GM23338 (cell line): ENCODE data around the gene CARD10.

Experiments
- EZH2phosphoT487 ChIP-seq: fragments of 200-600 bp; sonication (generic); IDR thresholded peaks from one replicate; pipeline ENCODE4 v1.8.1; 2018; ENCODE audit warnings: antibody characterized with exemption; ENCODE audit not compliant: unreplicated experiment
- TF ChIP-seq, protein P1 (sequence below), 2 experiments: fragments of 200-600 bp in 1 of 2; sonication (generic) in 1 of 2; conservative IDR thresholded peaks; 2 replicates each; pipeline versions ENCODE4 v1.5.1 to v1.6.1; 2016 to 2017; ENCODE audit warnings: antibody characterized with exemption in 2 of 2, low read depth in 2 of 2, mild to moderate bottlenecking in 2 of 2, moderate library complexity in 1 of 2
- TF ChIP-seq, protein P2 (sequence below): IDR thresholded peaks from one replicate; pipeline ENCODE4 v1.6.1; 2018; ENCODE audit warnings: antibody characterized with exemption; ENCODE audit not compliant: unreplicated experiment
- TF ChIP-seq, protein P3 (sequence below): IDR thresholded peaks from 2 replicates; pipeline ENCODE4 v1.6.1; 2016; ENCODE audit warnings: antibody characterized with exemption

DNA sequence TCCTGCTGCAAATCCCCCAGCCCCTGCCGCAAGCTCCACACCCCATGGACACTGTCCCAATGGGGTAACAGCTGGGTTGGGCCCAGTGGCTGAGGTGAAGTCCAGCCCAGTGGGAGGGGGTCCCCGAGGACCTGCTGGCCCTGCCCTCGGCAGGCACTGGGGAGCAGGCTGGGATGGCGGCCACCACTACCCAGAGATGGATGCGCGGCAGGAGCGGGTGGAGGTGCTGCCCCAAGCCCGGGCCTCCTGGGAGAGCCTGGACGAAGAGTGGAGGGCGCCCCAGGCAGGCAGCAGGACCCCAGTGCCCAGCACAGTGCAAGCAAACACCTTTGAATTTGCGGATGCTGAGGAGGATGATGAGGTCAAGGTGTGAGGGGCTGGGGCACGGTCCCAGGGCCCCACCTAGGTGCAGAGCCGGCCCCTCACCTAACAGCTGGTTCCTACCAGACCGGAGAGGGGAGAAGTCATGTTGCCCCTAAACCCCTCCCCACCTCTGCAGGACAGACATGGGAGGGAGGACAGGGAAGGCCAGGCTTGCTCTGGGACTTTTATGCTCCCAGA is 49.3 kb upstream of the CARD10 start:
- TF ChIP-seq EZH2phosphoT487 = no peak
- TF ChIP-seq, protein P1, sequence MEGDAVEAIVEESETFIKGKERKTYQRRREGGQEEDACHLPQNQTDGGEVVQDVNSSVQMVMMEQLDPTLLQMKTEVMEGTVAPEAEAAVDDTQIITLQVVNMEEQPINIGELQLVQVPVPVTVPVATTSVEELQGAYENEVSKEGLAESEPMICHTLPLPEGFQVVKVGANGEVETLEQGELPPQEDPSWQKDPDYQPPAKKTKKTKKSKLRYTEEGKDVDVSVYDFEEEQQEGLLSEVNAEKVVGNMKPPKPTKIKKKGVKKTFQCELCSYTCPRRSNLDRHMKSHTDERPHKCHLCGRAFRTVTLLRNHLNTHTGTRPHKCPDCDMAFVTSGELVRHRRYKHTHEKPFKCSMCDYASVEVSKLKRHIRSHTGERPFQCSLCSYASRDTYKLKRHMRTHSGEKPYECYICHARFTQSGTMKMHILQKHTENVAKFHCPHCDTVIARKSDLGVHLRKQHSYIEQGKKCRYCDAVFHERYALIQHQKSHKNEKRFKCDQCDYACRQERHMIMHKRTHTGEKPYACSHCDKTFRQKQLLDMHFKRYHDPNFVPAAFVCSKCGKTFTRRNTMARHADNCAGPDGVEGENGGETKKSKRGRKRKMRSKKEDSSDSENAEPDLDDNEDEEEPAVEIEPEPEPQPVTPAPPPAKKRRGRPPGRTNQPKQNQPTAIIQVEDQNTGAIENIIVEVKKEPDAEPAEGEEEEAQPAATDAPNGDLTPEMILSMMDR (conservative IDR thresholded peaks at IDR 0.05; ENCODE audit: low read depth in 2 of 2) = no peak
- TF ChIP-seq, protein P2, sequence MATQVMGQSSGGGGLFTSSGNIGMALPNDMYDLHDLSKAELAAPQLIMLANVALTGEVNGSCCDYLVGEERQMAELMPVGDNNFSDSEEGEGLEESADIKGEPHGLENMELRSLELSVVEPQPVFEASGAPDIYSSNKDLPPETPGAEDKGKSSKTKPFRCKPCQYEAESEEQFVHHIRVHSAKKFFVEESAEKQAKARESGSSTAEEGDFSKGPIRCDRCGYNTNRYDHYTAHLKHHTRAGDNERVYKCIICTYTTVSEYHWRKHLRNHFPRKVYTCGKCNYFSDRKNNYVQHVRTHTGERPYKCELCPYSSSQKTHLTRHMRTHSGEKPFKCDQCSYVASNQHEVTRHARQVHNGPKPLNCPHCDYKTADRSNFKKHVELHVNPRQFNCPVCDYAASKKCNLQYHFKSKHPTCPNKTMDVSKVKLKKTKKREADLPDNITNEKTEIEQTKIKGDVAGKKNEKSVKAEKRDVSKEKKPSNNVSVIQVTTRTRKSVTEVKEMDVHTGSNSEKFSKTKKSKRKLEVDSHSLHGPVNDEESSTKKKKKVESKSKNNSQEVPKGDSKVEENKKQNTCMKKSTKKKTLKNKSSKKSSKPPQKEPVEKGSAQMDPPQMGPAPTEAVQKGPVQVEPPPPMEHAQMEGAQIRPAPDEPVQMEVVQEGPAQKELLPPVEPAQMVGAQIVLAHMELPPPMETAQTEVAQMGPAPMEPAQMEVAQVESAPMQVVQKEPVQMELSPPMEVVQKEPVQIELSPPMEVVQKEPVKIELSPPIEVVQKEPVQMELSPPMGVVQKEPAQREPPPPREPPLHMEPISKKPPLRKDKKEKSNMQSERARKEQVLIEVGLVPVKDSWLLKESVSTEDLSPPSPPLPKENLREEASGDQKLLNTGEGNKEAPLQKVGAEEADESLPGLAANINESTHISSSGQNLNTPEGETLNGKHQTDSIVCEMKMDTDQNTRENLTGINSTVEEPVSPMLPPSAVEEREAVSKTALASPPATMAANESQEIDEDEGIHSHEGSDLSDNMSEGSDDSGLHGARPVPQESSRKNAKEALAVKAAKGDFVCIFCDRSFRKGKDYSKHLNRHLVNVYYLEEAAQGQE = no peak
- TF ChIP-seq, protein P3, sequence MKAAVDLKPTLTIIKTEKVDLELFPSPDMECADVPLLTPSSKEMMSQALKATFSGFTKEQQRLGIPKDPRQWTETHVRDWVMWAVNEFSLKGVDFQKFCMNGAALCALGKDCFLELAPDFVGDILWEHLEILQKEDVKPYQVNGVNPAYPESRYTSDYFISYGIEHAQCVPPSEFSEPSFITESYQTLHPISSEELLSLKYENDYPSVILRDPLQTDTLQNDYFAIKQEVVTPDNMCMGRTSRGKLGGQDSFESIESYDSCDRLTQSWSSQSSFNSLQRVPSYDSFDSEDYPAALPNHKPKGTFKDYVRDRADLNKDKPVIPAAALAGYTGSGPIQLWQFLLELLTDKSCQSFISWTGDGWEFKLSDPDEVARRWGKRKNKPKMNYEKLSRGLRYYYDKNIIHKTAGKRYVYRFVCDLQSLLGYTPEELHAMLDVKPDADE = no peak
